Measurements from ENCODE around the gene PPP2R3A. TPM values are rescaled to one million over a fixed set of nuclear protein-coding genes. Genes with fewer than 3 reads are reported as not detected.
"Not testable (repeated sequence)": the region's sequence is repeated elsewhere in the genome, so short reads cannot be mapped to it uniquely, and the experiment has no call there.

PPP2R3A gene
- polyA plus RNA-seq, 1 experiment = 7.4 TPM

- ChIA-PET POLR2A (no interaction called here), CTCF (no interaction called here)
- no peak for DNase-seq (ENCODE audit: low read depth)
- TF ChIP-seq, protein P1, sequence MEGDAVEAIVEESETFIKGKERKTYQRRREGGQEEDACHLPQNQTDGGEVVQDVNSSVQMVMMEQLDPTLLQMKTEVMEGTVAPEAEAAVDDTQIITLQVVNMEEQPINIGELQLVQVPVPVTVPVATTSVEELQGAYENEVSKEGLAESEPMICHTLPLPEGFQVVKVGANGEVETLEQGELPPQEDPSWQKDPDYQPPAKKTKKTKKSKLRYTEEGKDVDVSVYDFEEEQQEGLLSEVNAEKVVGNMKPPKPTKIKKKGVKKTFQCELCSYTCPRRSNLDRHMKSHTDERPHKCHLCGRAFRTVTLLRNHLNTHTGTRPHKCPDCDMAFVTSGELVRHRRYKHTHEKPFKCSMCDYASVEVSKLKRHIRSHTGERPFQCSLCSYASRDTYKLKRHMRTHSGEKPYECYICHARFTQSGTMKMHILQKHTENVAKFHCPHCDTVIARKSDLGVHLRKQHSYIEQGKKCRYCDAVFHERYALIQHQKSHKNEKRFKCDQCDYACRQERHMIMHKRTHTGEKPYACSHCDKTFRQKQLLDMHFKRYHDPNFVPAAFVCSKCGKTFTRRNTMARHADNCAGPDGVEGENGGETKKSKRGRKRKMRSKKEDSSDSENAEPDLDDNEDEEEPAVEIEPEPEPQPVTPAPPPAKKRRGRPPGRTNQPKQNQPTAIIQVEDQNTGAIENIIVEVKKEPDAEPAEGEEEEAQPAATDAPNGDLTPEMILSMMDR (IDR thresholded peaks at IDR 0.05; ENCODE audit: insufficient read depth, low read depth, low read length) = no peak
- Histone ChIP-seq H3K36me3 (ENCODE audit: control insufficient read depth, insufficient read depth, low read length) (0 out of 2 replicates have a peak, but pooled peaks cover 5% of the 10 kb centered on the region), H3K27me3 (ENCODE audit: control insufficient read depth, insufficient read depth, low read length) (no peaks in the 10 kb centered on the region), H3K4me3 (ENCODE audit: low read depth, low read length) (no peak overlapping the region)
These were observed 148.9 kb downstream of the PPP2R3A start for GRCh38 chr3:136114421-136114820.

- DNase-seq (ENCODE audit: low read depth); POLR2A ChIA-PET; H3K4me3 ChIP-seq (ENCODE audit: low read depth, low read length); H3K27me3 ChIP-seq (ENCODE audit: control insufficient read depth, insufficient read depth, low read length); H3K36me3 ChIP-seq (ENCODE audit: control insufficient read depth, insufficient read depth, low read length); CTCF ChIA-PET: not testable (repeated sequence)
These were observed 153.8 kb downstream of the PPP2R3A start for GRCh38 chr3:136119332-136119731.

- H3K36me3 ChIP-seq (ENCODE audit: control insufficient read depth, insufficient read depth, low read length); H3K4me3 ChIP-seq (ENCODE audit: low read depth, low read length); POLR2A ChIA-PET; CTCF ChIA-PET; H3K27me3 ChIP-seq (ENCODE audit: control insufficient read depth, insufficient read depth, low read length); DNase-seq (ENCODE audit: low read depth): not testable (repeated sequence)
These were observed 154.3 kb downstream of the PPP2R3A start for GRCh38 chr3:136119783-136120182.

- DNase-seq (ENCODE audit: low read depth) = no peak
- Histone ChIP-seq H3K27me3 (ENCODE audit: control insufficient read depth, insufficient read depth, low read length) (no peaks in the 10 kb centered on the region), H3K4me3 (ENCODE audit: low read depth, low read length) (no peak overlapping the region), H3K36me3 (ENCODE audit: control insufficient read depth, insufficient read depth, low read length) (no peaks in the 10 kb centered on the region)
- TF ChIP-seq, protein P1 (IDR thresholded peaks at IDR 0.05; ENCODE audit: insufficient read depth, low read depth, low read length) = no peak
- POLR2A ChIA-PET = no interaction called here
- CTCF ChIA-PET = no interaction called here
These were observed 155.1 kb downstream of the PPP2R3A start for GRCh38 chr3:136120373-136121348.

GRCh38 chr3:136122006-136122405 is 156.5 kb downstream of the PPP2R3A start:
- no peaks in the 10 kb centered on the region for H3K27me3 ChIP-seq (ENCODE audit: control insufficient read depth, insufficient read depth, low read length)
- H3K36me3 ChIP-seq (ENCODE audit: control insufficient read depth, insufficient read depth, low read length) = peaks cover 2% of the 10 kb centered on the region; the same call in 1 of the 2 replicates
- CTCF ChIA-PET = interaction anchor here (0.6 kb wide), 1 partner anchor 13 kb away, joined by 3 read pairs; no protein-coding TSS in a partner anchor
- no peak overlapping the region for H3K4me3 ChIP-seq (ENCODE audit: low read depth, low read length)
- POLR2A ChIA-PET = no interaction called here
- TF ChIP-seq, protein P1 (IDR thresholded peaks at IDR 0.05; ENCODE audit: insufficient read depth, low read depth, low read length) = no peak
- DNase-seq (ENCODE audit: low read depth) = no peak

- POLR2A ChIA-PET; DNase-seq (ENCODE audit: low read depth); H3K27me3 ChIP-seq (ENCODE audit: control insufficient read depth, insufficient read depth, low read length); H3K4me3 ChIP-seq (ENCODE audit: low read depth, low read length); H3K36me3 ChIP-seq (ENCODE audit: control insufficient read depth, insufficient read depth, low read length); CTCF ChIA-PET: not testable (repeated sequence)
These were observed 166.1 kb downstream of the PPP2R3A start for GRCh38 chr3:136131647-136132046.

All from BJ (cell line).